ENCODE measurements around the gene MED13L. TPM values are rescaled to one million over a fixed set of nuclear protein-coding genes. Genes with fewer than 3 reads are reported as not detected.

Gene MED13L
- total and polyA plus RNA-seq, 8 donors = 92.4 to 123 (median 97.0) TPM

DNA sequence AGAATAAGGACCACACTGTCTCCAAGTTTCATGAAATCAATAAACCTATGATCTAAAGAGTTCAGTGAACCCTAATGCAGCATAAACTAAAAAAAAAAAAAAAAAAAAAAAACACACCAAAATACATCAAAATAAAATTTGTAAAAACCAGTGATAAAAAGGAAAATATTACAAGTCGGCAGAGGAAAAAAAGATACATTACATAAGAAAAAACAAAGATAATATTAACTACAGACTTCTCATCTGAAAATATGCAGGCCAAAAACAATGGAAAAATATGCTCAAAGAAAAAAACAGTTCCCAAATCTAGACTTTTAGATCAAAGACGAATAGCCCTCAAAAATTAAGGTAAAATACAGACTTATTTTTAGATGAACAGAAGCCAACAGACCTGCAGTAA is 27.6 kb downstream of the MED13L start:
- TF ChIP-seq, protein P1, sequence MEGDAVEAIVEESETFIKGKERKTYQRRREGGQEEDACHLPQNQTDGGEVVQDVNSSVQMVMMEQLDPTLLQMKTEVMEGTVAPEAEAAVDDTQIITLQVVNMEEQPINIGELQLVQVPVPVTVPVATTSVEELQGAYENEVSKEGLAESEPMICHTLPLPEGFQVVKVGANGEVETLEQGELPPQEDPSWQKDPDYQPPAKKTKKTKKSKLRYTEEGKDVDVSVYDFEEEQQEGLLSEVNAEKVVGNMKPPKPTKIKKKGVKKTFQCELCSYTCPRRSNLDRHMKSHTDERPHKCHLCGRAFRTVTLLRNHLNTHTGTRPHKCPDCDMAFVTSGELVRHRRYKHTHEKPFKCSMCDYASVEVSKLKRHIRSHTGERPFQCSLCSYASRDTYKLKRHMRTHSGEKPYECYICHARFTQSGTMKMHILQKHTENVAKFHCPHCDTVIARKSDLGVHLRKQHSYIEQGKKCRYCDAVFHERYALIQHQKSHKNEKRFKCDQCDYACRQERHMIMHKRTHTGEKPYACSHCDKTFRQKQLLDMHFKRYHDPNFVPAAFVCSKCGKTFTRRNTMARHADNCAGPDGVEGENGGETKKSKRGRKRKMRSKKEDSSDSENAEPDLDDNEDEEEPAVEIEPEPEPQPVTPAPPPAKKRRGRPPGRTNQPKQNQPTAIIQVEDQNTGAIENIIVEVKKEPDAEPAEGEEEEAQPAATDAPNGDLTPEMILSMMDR (IDR thresholded peaks at IDR 0.05) = no peak
- Histone ChIP-seq H3K27ac (no peak overlapping the region), H3K4me1 (peaks cover 10 to 44% of the 10 kb centered on the region in 2 donors), H3K27me3 (no peaks in the 10 kb centered on the region), H3K9me3 (peaks cover 0 to 5% of the 10 kb centered on the region in 2 donors), H3K4me3 (no peak overlapping the region), H3K36me3 (no peaks in the 10 kb centered on the region)
- ATAC-seq = no peak
- intact Hi-C loops (cut with DNase I) = no loop called here
- DNase-seq = no peak

DNA sequence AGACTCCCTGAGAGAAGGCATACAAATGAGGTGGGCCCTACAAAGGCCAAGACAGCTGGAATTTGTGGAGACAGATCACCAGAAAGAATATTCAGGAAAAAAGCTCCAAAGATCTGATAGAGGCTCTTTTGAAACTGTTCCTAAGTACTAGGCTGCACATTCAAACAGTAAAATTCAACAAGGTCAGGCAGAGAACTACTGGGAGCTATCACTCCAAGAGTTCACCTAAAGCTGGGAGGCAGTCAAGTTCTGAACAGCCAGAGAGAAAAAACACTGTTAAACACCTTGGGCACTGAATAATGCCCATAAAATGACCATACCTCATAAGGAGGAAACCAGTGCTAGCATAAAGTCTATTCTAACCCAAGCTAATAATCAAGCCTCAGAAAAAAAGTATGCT is 28.6 kb downstream of the MED13L start:
- DNase-seq (no peak), ATAC-seq (no peak)
- Histone ChIP-seq H3K27ac (peak overlapping the region in 1 of 2 donors; percentile 16), H3K9me3 (peaks cover 0 to 5% of the 10 kb centered on the region in 2 donors), H3K4me1 (peaks cover 19 to 54% of the 10 kb centered on the region in 2 donors), H3K4me3 (no peak overlapping the region), H3K36me3 (no peaks in the 10 kb centered on the region), H3K27me3 (no peaks in the 10 kb centered on the region)
- intact Hi-C loops (cut with DNase I) = no loop called here
- TF ChIP-seq, protein P1 (IDR thresholded peaks at IDR 0.05) = no peak

DNA sequence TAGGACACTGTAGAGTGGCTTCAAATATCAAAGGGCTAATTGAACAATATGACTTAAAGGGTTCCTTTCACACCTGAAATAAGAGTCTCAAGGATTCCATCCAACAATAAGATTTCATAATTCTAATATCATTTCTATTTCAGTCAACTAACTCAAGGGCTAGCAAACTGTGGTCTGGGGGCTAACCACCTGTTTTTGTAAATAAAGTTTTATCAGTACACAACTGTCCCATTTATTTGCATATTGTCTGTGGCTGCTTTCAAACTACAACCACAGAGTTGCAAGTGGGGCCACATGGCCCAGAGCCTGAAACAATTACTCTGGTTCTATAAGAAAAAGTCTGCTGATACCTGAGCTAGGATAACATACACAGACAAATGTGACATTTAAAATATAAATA is 29.1 kb downstream of the MED13L start:
- no peak for ATAC-seq

DNA sequence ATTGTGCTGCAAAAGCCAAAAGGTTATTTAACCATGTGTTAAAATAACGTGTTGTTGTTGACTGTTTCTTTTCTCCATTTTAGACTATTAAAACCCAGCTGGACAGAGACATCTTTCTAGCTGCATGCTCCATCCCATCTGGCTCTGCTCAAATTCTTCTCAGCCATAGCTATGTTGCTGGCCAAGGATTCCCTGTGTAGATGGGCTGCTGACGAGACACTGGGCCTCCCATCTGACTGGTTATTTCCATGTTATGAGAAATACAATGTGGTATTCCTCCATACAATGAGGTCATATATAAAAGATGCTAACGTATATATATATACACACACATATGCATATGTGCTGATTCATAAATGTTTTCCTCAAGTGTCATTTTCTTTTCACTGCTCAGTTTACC is 30.1 kb downstream of the MED13L start:
- H3K36me3 ChIP-seq = no peaks in the 10 kb centered on the region
- no peaks in the 10 kb centered on the region for H3K27me3 ChIP-seq
- ATAC-seq = no peak
- peak in 2 of 4 donors; percentile 53 to 69 for DNase-seq
- H3K4me3 ChIP-seq = no peak overlapping the region
- no peak overlapping the region for H3K27ac ChIP-seq
- intact Hi-C loops (cut with DNase I) = no loop called here
- H3K4me1 ChIP-seq = peaks cover 29 to 62% of the 10 kb centered on the region in 2 donors
- TF ChIP-seq, protein P1 (IDR thresholded peaks at IDR 0.05) = no peak
- peaks cover 0 to 5% of the 10 kb centered on the region in 2 donors for H3K9me3 ChIP-seq

More for the DNA sequence above, 29.1 kb downstream of the MED13L start:
- Histone ChIP-seq H3K4me1 (peaks cover 24 to 59% of the 10 kb centered on the region in 2 donors), H3K36me3 (no peaks in the 10 kb centered on the region), H3K4me3 (no peak overlapping the region), H3K27me3 (no peaks in the 10 kb centered on the region), H3K9me3 (peaks cover 0 to 5% of the 10 kb centered on the region in 2 donors), H3K27ac (peak overlapping the region in 1 of 2 donors; percentile 16)
- TF ChIP-seq, protein P1 (IDR thresholded peaks at IDR 0.05) = no peak
- intact Hi-C loops (cut with DNase I) = no loop called here
- DNase-seq = no peak

DNA sequence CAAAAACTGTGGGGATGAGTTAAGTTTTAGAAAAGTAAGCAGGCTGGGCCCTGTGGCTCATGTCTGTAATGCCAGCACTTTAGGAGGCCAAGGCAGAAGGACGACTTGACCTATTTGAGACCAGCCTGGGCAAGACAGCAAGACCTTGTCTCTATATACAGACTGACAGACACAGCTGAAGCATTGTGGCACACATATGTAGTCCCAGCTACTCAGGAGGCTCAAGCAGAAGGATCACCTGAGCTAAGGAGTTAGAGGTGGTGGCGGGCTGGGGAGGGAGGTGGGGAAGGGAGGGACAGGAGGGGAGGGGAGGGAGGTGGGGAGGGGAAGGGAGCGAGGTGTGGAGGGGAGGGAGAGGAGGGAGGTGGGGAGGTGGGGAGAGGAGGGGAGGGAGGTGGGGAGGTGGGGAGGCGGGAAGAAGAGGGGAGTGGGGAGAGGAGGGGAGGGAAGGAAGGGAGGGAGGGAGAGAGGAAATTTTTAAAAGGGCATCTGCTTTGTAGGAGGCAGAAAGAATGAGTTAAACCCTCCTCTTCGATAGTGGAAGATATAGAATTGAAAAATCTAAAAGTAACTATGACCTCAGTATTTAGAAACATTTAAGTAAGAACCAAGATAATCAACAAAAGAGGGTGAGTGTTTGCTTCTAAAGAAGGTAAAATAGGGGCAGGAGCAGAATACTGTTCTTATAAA is 30.9 kb downstream of the MED13L start:
- peaks cover 29 to 68% of the 10 kb centered on the region in 2 donors for H3K4me1 ChIP-seq
- H3K27me3 ChIP-seq = no peaks in the 10 kb centered on the region
- no peak for DNase-seq
- intact Hi-C loops (cut with DNase I) = no loop called here
- H3K4me3 ChIP-seq = no peak overlapping the region
- ATAC-seq = no peak
- H3K36me3 ChIP-seq = no peaks in the 10 kb centered on the region
- TF ChIP-seq, protein P1 (IDR thresholded peaks at IDR 0.05) = no peak
- H3K9me3 ChIP-seq = peaks cover 0 to 5% of the 10 kb centered on the region in 2 donors
- peak overlapping the region in 1 of 2 donors; percentile 7 for H3K27ac ChIP-seq

All from left lung (tissue), 10 donors.